Measurements from ENCODE around the gene PTPRS. TPM values are rescaled to one million over a fixed set of nuclear protein-coding genes. Genes with fewer than 3 reads are reported as not detected.

The PTPRS gene
- total and polyA plus RNA-seq, 2 of the 8 experiments (the other 6 are each of a cell fraction or from before 2014, with no cell fraction given): 96.8 to 223 TPM

DNA sequence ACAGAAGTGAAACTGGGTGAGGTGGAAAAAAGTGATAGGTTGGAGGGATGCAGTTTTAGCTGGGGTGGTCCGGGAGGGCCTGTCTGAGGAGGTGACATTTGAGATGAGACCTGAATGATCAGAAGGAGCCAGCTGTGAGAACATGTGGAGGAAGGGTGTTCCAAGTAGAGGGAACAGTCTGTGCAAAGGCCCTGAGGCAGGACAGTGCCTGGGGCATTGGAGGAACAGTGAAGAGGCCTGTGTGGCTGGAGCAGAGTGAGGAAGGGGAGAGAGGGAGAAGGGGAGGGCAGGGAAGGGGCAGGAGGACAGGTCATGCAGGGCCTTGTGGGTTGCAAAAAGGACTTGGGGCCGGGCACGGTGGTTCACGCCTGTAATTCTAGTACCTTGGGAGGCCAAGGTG, 36.3 kb upstream of the PTPRS start:
- 80% methylated on average over 4 of the region's 4 CpGs; no CpG with 5 or more reads in 1 of the 2 experiments for WGBS, 2 experiments (ENCODE audit: extremely low coverage in 1 of 2, insufficient coverage in 1 of 2, insufficient read length in 1 of 2, insufficient replicate concordance in 2 of 2, low coverage in 1 of 2, low lambda C conversion rate in 2 of 2, missing lambda C conversion rate in 1 of 2)
- Histone ChIP-seq H3K27ac (ENCODE audit: low read depth, low read length) (no peak overlapping the region), H3K56ac (replicated peaks; ENCODE audit: insufficient read length, low read depth, low read length) (no peak overlapping the region), H2BK12ac (ENCODE audit: low read depth, low read length) (no peak overlapping the region), H2BK15ac (ENCODE audit: low read length) (no peak overlapping the region), H3K23me2 (ENCODE audit: low read depth, low read length) (no peaks in the 10 kb centered on the region; the same call in 1 of the 2 replicates), H3K27me3 (replicated peaks in 1 of 4; ENCODE audit: control insufficient read depth in 3 of 4, extremely low read depth in 1 of 4, insufficient read depth in 3 of 4, low read length in 3 of 4) (peaks cover 0 to 5% (median 3%) of the 10 kb centered on the region in 4 experiments; a peak in 4 of 7 replicates), H3K18ac (ENCODE audit: extremely low read depth, low read length) (no peak overlapping the region), H3K4me2 (ENCODE audit: insufficient read depth in 1 of 2, low read depth in 2 of 2, low read length in 2 of 2) (no peak overlapping the region), H2BK120ac (replicated peaks; ENCODE audit: low read depth, low read length) (no peak overlapping the region), H3K79me1 (ENCODE audit: low read depth, low read length) (no peaks in the 10 kb centered on the region), H3K9me3 (ENCODE audit: insufficient read depth in 2 of 2, low read depth in 1 of 2, low read length in 1 of 2) (peaks cover 3% of the 10 kb centered on the region in 2 experiments; a peak in 1 of 4 replicates), H3K9ac (replicated peaks in 1 of 4; ENCODE audit: extremely low read depth in 1 of 4, low read depth in 3 of 4, low read length in 3 of 4) (no peak overlapping the region), H4K20me1 (replicated peaks in 1 of 2; ENCODE audit: control insufficient read depth in 1 of 2, insufficient read depth in 2 of 2, low read length in 2 of 2) (peaks cover 0 to 6% of the 10 kb centered on the region in 2 experiments), H4K91ac (replicated peaks; ENCODE audit: insufficient read length, low read length) (no peak overlapping the region), H4K8ac (ENCODE audit: extremely low read depth, insufficient read depth, low read length) (no peak overlapping the region), H2AFZ (ENCODE audit: low read length) (no peak overlapping the region), H2BK20ac (ENCODE audit: low read length) (no peak overlapping the region), H2BK5ac (ENCODE audit: low read depth, low read length) (no peak overlapping the region), H3K36me3 (ENCODE audit: control insufficient read depth in 2 of 4, insufficient read depth in 4 of 4, low read length in 3 of 4) (no peaks in the 10 kb centered on the region), H3K79me2 (ENCODE audit: control insufficient read depth in 1 of 2, insufficient read depth in 2 of 2, low read length in 2 of 2) (peaks cover 0 to 6% of the 10 kb centered on the region in 2 experiments; a peak in 1 of 4 replicates), H2AK5ac (ENCODE audit: low read depth, low read length) (no peak overlapping the region), H3K14ac (ENCODE audit: insufficient read length) (no peak overlapping the region), H3K4ac (replicated peaks; ENCODE audit: insufficient read length, low read depth, low read length) (no peak overlapping the region), H3K23ac (ENCODE audit: insufficient read length) (no peak overlapping the region), H3K4me1 (replicated peaks in 1 of 4; ENCODE audit: control insufficient read depth in 3 of 4, insufficient read depth in 4 of 4, low read length in 3 of 4) (no peaks in the 10 kb centered on the region), H3K4me3 (ENCODE audit: extremely low read depth in 1 of 4, insufficient read depth in 2 of 4, low read depth in 3 of 4, low read length in 4 of 4) (no peak overlapping the region), H4K5ac (ENCODE audit: insufficient read length, low read depth, low read length) (no peak overlapping the region)
- DNase-seq (ENCODE audit: low read depth in 1 of 2, low spot score in 2 of 2) (no peak), FAIRE-seq (no peak)
- CTCF ChIA-PET (ENCODE audit: partially characterized antibody): interaction anchor here (0.7 to 2.4 kb wide), 18 partner anchors 8 to 747 kb away, joined by 3 to 13 read pairs (median 4); no protein-coding TSS in a partner anchor
- POLR2A ChIA-PET (ENCODE audit: partially characterized antibody): no interaction called here
- TF ChIP-seq CREB1 (IDR thresholded peaks at IDR 0.05) (no peak), TAF1 (IDR thresholded peaks at IDR 0.05; ENCODE audit: low read depth, low read length) (no peak), JUN (IDR thresholded peaks at IDR 0.05; ENCODE audit: low read depth, low read length) (no peak), RBBP5 (IDR thresholded peaks at IDR 0.05; ENCODE audit: borderline replicate concordance, low read depth, low read length) (no peak), SIX5 (IDR thresholded peaks at IDR 0.05; ENCODE audit: low read depth, low read length) (no peak), CHD1 (IDR thresholded peaks at IDR 0.05; ENCODE audit: low read depth, low read length) (no peak), EZH2 (IDR thresholded peaks at IDR 0.05; ENCODE audit: low read depth, low read length, severe bottlenecking) (no peak), RAD21 (IDR thresholded peaks at IDR 0.05 in 1 of 2, conservative IDR thresholded peaks at IDR 0.05 in 1 of 2; ENCODE audit: low read depth in 2 of 2, low read length in 2 of 2) (no peak), CEBPB (IDR thresholded peaks at IDR 0.05; ENCODE audit: low read depth, low read length) (no peak), SAP30 (IDR thresholded peaks at IDR 0.05; ENCODE audit: insufficient read depth, insufficient replicate concordance, low read length) (no peak), GABPA (IDR thresholded peaks at IDR 0.05; ENCODE audit: borderline replicate concordance, insufficient read depth, low read length) (no peak), NANOG (IDR thresholded peaks at IDR 0.05; ENCODE audit: insufficient read depth, low read depth, low read length, poor library complexity, severe bottlenecking) (no peak), CBX8 (IDR thresholded peaks at IDR 0.05; ENCODE audit: borderline replicate concordance, low read depth, low read length) (no peak), RFX5 (IDR thresholded peaks at IDR 0.05; ENCODE audit: borderline replicate concordance, low read depth, low read length) (no peak)

All from H1 (cell line).